Activated T-helper 1 cell treated with anti-CD3 and anti-CD28 coated beads, Interleukin-12 subunit alpha, Interleukin-12 subunit beta, Interleukin-2, Interleukin-4 antibody, amounts not matched to agents 30 ng/mL and 10 ng/mL and 1 ng/mL, durations not matched to agents 14 hours and 24 hours and 36 hours (primary cell): ENCODE data around the gene PRM1. TPM values are rescaled to one million over a fixed set of nuclear protein-coding genes. Genes with fewer than 3 reads are reported as not detected.

Experiments
- DNase-seq: peaks from one replicate; pipeline ENCODE4 v3.0.0; 2021; ENCODE audit warnings: low spot score
- H3K27ac Mint-ChIP-seq: one replicate; pipeline ENCODE4 v1.8.0; 2021; ENCODE audit warnings: mild to moderate bottlenecking, mixed read lengths
- H3K27me3 Mint-ChIP-seq: one replicate; pipeline ENCODE4 v1.8.0; 2022; ENCODE audit warnings: mild to moderate bottlenecking, moderate library complexity, mixed read lengths; ENCODE audit not compliant: insufficient read depth
- H3K36me3 Mint-ChIP-seq: one replicate; pipeline ENCODE4 v1.8.0; 2021; ENCODE audit warnings: low read depth, mixed read lengths
- H3K4me1 Mint-ChIP-seq: one replicate; pipeline ENCODE4 v1.8.0; 2021; ENCODE audit warnings: low read depth, mixed read lengths
- H3K4me3 Mint-ChIP-seq: one replicate; pipeline ENCODE4 v1.8.0; 2021; ENCODE audit warnings: mild to moderate bottlenecking, moderate library complexity, mixed read lengths
- H3K9me3 Mint-ChIP-seq: one replicate; pipeline ENCODE4 v1.8.0; 2021; ENCODE audit warnings: mixed read lengths
- intact Hi-C: fragments of 100-400 bp; cut with micrococcal nuclease; formaldehyde crosslinking; loops from one replicate; pipeline ENCODE4 v1.15.1; 2024
- total RNA-seq: library from RNA; stranded (reverse); gene quantifications from 2 replicates; pipeline ENCODE4 v1.2.3, GENCODE V29; 2022

Gene PRM1, protein sequence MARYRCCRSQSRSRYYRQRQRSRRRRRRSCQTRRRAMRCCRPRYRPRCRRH
- total RNA-seq = not detected in 2 replicates

- Mint-ChIP-seq H3K27ac (no peak within 1 kb of the TSS), H3K4me1 (no peaks in the 10 kb centered on the region), H3K27me3 (peaks cover 23% of the 10 kb centered on the region), H3K36me3 (no peaks in the 10 kb centered on the region), H3K4me3 (no peak within 1 kb of the TSS), H3K9me3 (no peaks in the 10 kb centered on the region)
- DNase-seq = no peak
- intact Hi-C loops = no loop called here
These were observed at the start of gene PRM1 for GRCh38 chr16:11280616-11281522. TSS of gene PRM1 (minus strand) at chr16:11281330. CDS start at chr16:11281238, 92 bp downstream.

DNA sequence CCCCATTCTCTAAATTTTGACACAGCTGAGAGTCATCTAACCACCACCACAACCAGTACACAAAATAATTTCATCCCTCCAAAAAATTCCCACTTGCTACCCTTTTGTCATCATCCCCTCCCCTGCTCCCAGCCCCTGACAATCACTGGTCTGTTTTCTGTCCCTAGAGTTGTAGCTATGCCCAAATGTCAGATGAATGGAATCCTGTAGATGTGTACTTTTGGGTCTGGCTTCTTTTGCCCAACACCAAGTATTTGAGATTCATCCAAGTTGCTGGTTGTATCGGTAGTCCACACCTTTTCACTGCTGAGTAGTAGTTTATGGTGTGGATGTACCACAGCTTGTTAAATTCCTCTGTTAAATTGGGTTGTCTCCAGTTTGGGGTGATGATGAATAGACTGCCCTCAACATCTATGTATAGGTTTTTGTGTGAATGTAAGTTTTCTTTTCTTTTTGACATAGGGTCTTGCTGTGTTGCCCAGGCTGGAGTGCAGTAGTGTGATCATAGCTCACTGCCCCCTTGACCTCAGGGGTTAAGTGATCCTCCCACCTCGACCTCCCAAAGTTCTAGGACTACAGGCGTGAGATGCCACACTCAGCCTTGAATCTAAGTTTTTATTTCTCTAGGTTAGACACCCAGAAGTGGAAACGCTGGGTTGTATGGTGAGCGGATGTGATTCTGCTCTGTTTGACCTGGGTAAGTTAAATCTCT is 49.6 kb upstream of the PRM1 start:
- Mint-ChIP-seq H3K4me3 (peak overlapping the region; percentile 19), H3K4me1 (peaks cover 59% of the 10 kb centered on the region), H3K27ac (no peak overlapping the region), H3K36me3 (peaks cover 3% of the 10 kb centered on the region), H3K27me3 (peaks cover 8% of the 10 kb centered on the region), H3K9me3 (peaks cover 10% of the 10 kb centered on the region)
- DNase-seq = no peak
- intact Hi-C loops = no loop called here

GRCh38 chr16:11329891-11330290 is 48.8 kb upstream of the PRM1 start:
- Mint-ChIP-seq H3K4me3 (no peak overlapping the region), H3K27me3 (peaks cover 8% of the 10 kb centered on the region), H3K36me3 (peaks cover 3% of the 10 kb centered on the region), H3K9me3 (peaks cover 10% of the 10 kb centered on the region), H3K27ac (no peak overlapping the region), H3K4me1 (peaks cover 67% of the 10 kb centered on the region)
- DNase-seq = no peak
- intact Hi-C loops = no loop called here

GRCh38 chr16:11329071-11329491 is 48.0 kb upstream of the PRM1 start:
- H3K4me3 Mint-ChIP-seq = peak overlapping the region; percentile 68
- intact Hi-C loops = no loop called here
- peak overlapping the region; percentile 74 for H3K27ac Mint-ChIP-seq
- H3K9me3 Mint-ChIP-seq = peaks cover 10% of the 10 kb centered on the region
- no peak for DNase-seq
- H3K27me3 Mint-ChIP-seq = peaks cover 5% of the 10 kb centered on the region
- peaks cover 3% of the 10 kb centered on the region for H3K36me3 Mint-ChIP-seq
- H3K4me1 Mint-ChIP-seq = peaks cover 70% of the 10 kb centered on the region

GRCh38 chr16:11328172-11329070 is 47.3 kb upstream of the PRM1 start:
- intact Hi-C loops = loop anchor here (1.0 kb wide), 3 partner anchors 17 to 26 kb away; partner anchors contain the start of gene RMI2
- H3K27ac Mint-ChIP-seq = peak overlapping the region; percentile 74
- peaks cover 3% of the 10 kb centered on the region for H3K36me3 Mint-ChIP-seq
- peak; percentile 55 for DNase-seq
- peaks cover 5% of the 10 kb centered on the region for H3K27me3 Mint-ChIP-seq
- peaks cover 10% of the 10 kb centered on the region for H3K9me3 Mint-ChIP-seq
- H3K4me3 Mint-ChIP-seq = peak overlapping the region; percentile 68
- H3K4me1 Mint-ChIP-seq = peaks cover 69% of the 10 kb centered on the region

DNA sequence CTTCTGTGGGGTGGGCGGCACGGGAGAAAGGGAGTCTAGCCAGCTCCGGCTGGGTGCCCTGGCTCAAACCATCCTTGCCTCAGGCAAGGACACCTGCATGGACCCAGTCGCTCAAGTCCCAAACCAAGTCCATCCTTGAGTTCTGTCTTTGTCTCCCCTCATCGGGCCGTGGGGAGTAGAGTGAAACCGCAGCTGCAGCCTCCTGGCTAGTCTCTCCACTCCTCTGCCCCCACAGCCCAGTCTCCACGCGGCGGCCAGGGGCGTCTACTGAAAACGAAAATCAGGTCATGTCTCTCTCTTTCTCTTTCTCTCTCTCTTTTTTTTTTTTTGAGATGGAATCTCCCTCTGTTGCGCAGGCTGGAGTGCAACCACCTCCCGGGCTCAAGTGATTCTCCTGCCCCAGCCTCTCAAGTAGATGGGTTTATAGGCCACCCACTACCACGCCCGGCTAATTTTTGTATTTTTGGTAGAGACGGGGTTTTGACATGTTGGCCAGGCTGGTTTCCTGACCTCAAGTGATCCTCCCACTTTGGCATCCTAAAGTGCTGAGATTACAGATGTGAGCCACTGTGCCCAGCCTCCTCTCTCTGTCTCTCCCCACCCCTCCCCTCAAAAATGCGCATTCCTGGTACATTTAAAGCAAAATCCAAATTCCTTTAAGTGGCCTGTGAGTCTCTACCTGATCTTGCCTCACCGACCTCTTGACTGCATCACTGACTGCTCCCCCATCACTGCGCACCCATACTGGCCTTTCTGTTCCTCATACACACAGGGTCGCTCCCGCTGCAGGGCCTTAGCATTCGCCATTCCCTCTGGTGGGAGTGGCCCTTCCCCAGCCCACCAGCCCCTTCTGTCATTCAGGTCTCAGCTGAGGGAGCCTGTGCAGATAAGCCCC is 46.4 kb upstream of the PRM1 start:
- Mint-ChIP-seq H3K9me3 (peaks cover 10% of the 10 kb centered on the region), H3K36me3 (peaks cover 3% of the 10 kb centered on the region), H3K4me1 (peaks cover 70% of the 10 kb centered on the region), H3K4me3 (peak overlapping the region; percentile 50), H3K27ac (peak overlapping the region; percentile 8), H3K27me3 (peaks cover 5% of the 10 kb centered on the region)
- intact Hi-C loops = loop anchor here (1.0 kb wide), 3 partner anchors 16 to 27 kb away; partner anchors contain the start of gene RMI2
- no peak for DNase-seq

DNA sequence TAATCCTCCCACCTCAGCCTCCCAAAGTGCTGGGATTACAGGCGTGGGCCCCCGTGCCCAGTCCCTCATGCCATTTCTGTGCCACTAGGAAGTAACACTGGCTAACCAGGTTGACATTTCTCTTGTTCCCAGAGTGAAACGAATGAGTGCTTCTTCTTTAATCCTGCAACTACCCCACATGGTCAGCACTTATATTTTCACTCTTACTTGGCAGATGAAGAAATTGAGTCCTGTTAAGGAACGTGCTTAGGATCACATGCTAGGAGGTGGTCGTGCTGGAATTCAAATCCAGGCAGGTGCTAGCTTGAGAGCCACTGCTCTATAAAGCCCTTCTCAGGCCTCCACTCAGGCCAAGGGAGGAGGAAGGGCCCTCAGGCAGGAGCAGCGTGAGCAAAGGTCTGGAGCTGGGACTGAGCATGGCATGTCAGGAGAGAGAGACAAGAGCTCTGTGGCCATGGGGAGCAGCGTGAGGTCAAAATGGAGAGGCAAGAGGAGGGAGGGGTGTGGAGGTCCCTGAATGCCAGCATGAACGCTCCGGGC is 45.7 kb upstream of the PRM1 start:
- Mint-ChIP-seq H3K9me3 (peaks cover 10% of the 10 kb centered on the region), H3K4me3 (no peak overlapping the region), H3K27me3 (peaks cover 4% of the 10 kb centered on the region), H3K36me3 (peaks cover 3% of the 10 kb centered on the region), H3K4me1 (peaks cover 70% of the 10 kb centered on the region), H3K27ac (no peak overlapping the region)
- intact Hi-C loops = no loop called here
- no peak for DNase-seq

DNA sequence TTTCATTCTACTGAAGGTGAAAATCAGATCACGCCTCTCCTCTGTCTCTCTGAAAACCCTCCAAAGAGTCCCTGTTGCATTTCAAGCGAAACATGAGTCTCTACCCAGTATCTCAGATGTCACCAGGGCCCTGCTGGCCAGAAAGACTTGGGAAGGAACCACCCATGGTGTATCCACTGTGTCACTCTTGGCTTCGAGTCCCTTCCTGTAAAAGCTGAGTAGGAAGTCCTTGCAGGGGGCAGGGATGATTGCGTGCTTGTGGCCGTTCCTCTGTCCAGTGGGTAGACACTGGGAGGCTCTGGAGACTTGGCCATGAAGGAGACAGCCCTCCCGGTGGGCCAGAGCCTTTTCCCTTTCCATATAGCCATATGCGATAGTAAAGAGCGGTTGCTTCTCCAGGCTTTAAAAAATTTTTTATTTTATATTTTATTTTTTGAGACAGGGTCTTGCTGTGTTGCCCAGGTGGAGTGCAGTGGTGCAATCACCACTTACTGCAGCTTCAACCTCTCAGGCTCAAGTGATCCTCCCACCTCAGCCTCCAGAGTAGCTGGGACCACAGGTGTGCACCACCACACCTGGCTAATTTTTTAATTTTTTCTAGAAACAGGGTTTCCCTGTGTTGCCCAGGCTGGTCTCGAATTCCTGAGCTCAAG is 45.1 kb upstream of the PRM1 start:
- intact Hi-C loops = no loop called here
- peaks cover 3% of the 10 kb centered on the region for H3K36me3 Mint-ChIP-seq
- H3K9me3 Mint-ChIP-seq = peaks cover 10% of the 10 kb centered on the region
- peaks cover 3% of the 10 kb centered on the region for H3K27me3 Mint-ChIP-seq
- no peak for DNase-seq
- H3K4me1 Mint-ChIP-seq = peaks cover 70% of the 10 kb centered on the region
- peak overlapping the region; percentile 35 for H3K4me3 Mint-ChIP-seq
- no peak overlapping the region for H3K27ac Mint-ChIP-seq

DNA sequence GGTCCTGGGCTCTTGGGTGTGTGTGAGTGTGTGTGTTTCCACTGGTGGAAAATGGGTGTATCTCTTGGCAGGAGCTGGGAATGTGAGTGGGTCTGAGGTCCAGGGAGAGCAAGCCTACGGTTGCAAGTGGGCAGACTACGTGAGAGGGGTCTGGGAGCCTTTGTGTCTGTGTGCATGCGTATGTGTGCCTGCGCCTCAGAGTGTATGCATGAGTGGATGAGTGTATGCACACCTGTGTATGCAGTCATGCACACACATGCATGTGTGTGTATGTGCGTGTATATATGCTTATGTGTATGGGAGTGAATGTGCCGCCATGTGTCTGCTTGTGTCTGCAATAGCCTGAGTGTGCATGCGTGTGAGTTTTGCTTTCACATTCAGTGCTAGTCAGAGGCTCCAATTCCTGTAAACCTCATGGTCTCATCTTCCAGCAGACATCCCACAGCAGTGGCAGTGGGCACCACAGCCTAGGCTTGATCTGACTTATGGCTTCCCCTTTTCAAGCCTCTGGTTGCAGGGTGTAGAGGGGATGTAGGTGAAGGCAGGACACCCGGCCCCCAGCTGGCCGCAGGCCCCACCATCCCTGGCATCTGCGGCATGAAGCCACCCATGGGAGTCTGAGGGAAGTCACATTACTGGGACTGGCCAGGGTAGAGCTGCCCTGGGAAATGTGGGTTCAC is 44.4 kb upstream of the PRM1 start:
- Mint-ChIP-seq H3K4me3 (no peak overlapping the region), H3K27ac (peak overlapping the region; percentile 12), H3K4me1 (peaks cover 65% of the 10 kb centered on the region), H3K36me3 (peaks cover 3% of the 10 kb centered on the region), H3K27me3 (no peaks in the 10 kb centered on the region), H3K9me3 (peaks cover 10% of the 10 kb centered on the region)
- intact Hi-C loops = no loop called here
- DNase-seq = peak; percentile 47

DNA sequence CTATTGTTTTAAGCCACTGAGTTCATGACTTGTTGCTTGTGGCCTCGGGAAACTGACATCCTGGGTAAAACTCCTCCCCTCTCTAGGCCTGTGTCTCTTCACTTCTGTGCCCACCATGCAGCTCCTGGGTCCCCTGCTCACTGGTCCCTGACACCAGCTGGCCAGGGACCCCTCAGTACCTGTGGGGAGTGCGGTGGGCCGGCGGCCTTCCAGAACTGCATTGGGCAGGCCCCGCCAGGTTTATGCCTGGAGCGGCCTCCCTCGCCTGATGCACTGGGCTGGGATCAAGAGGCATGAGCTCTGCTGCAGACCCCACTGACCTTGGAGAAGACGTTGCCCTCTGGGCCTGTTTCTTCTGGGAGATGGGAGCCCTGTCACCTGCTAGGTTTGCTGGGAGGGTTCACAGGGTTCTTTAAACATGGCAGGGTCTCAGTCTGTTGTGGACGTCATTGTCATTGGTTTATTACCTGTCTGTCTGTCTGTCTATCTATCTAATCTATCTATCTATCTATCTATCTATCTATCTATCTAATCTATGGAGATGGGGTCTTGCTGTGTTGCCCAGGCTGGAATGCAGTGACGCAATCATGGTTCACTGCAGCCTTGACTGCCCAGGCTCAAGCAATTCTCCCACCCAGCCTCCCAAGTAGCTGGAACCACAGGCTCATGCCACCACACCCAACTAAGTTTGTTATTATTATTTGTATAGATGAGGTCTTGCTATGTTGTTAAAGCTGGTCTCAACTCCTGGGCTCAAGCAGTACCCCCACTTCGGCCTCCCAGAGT is 42.6 kb upstream of the PRM1 start:
- H3K4me3 Mint-ChIP-seq = no peak overlapping the region
- H3K27me3 Mint-ChIP-seq = no peaks in the 10 kb centered on the region

More for the DNA sequence above, 42.6 kb upstream of the PRM1 start:
- H3K36me3 Mint-ChIP-seq = peaks cover 3% of the 10 kb centered on the region
- peaks cover 10% of the 10 kb centered on the region for H3K9me3 Mint-ChIP-seq
- DNase-seq = no peak
- intact Hi-C loops = no loop called here
- H3K4me1 Mint-ChIP-seq = peaks cover 47% of the 10 kb centered on the region
- no peak overlapping the region for H3K27ac Mint-ChIP-seq
